ENCODE data around the gene MTHFD1.
A peak's percentile ranks its signal among the peaks of the same experiment; 100 is the strongest.

Gene MTHFD1

DNA sequence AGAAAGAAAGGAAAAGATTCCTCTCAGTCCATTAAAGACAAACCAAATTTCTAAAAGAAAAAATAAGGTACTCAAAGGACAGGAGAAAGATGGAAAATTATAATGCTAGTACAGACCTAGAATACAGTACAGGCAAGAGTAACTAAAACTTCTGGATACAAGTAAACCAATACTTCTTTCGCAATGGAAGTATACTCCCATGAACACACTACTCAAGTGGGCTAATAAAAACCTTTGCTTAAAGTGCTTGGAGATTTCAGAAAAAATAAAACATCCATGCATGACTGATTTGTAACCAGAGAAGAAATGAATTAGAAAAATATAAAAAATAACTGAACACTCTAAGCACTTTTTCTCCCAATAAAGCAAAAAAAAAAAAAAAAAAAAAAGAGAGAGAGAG lies 111.9 kb downstream of the MTHFD1 start:
- peaks cover 38% of the 10 kb centered on the region for H3K36me3 ChIP-seq (ENCODE audit: low read depth)
- H3K27me3 ChIP-seq (ENCODE audit: insufficient read depth, poor library complexity, severe bottlenecking) = no peaks in the 10 kb centered on the region
- H3K4me1 ChIP-seq (ENCODE audit: insufficient read depth, poor library complexity, severe bottlenecking) = peaks cover 23% of the 10 kb centered on the region
- no peak overlapping the region for H3K27ac ChIP-seq (ENCODE audit: poor library complexity, severe bottlenecking)
- no peak overlapping the region for H3K4me3 ChIP-seq (ENCODE audit: severe bottlenecking)
- ATAC-seq (ENCODE audit: low read depth) (no peak), DNase-seq (ENCODE audit: low spot score) (no peak)
- H3K9me3 ChIP-seq (ENCODE audit: severe bottlenecking) = no peaks in the 10 kb centered on the region
- TF ChIP-seq, protein P1, sequence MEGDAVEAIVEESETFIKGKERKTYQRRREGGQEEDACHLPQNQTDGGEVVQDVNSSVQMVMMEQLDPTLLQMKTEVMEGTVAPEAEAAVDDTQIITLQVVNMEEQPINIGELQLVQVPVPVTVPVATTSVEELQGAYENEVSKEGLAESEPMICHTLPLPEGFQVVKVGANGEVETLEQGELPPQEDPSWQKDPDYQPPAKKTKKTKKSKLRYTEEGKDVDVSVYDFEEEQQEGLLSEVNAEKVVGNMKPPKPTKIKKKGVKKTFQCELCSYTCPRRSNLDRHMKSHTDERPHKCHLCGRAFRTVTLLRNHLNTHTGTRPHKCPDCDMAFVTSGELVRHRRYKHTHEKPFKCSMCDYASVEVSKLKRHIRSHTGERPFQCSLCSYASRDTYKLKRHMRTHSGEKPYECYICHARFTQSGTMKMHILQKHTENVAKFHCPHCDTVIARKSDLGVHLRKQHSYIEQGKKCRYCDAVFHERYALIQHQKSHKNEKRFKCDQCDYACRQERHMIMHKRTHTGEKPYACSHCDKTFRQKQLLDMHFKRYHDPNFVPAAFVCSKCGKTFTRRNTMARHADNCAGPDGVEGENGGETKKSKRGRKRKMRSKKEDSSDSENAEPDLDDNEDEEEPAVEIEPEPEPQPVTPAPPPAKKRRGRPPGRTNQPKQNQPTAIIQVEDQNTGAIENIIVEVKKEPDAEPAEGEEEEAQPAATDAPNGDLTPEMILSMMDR (IDR thresholded peaks at IDR 0.05; ENCODE audit: poor library complexity, severe bottlenecking) = no peak

GRCh38 chr14:64501411-64502171 lies 113.4 kb downstream of the MTHFD1 start:
- Histone ChIP-seq H3K36me3 (ENCODE audit: low read depth) (peaks cover 29% of the 10 kb centered on the region), H3K9me3 (ENCODE audit: severe bottlenecking) (no peaks in the 10 kb centered on the region), H3K4me1 (ENCODE audit: insufficient read depth, poor library complexity, severe bottlenecking) (peaks cover 29% of the 10 kb centered on the region), H3K27ac (ENCODE audit: poor library complexity, severe bottlenecking) (peak overlapping the region; percentile 97), H3K27me3 (ENCODE audit: insufficient read depth, poor library complexity, severe bottlenecking) (no peaks in the 10 kb centered on the region), H3K4me3 (ENCODE audit: severe bottlenecking) (peak overlapping the region; percentile 81)
- ATAC-seq (ENCODE audit: low read depth) (peak; percentile 2; the same call in 1 of the 3 replicates), DNase-seq (ENCODE audit: low spot score) (no peak)
- TF ChIP-seq, protein P1 (IDR thresholded peaks at IDR 0.05; ENCODE audit: poor library complexity, severe bottlenecking) = no peak

- Histone ChIP-seq H3K4me3 (ENCODE audit: severe bottlenecking) (peak overlapping the region; percentile 81), H3K4me1 (ENCODE audit: insufficient read depth, poor library complexity, severe bottlenecking) (peaks cover 38% of the 10 kb centered on the region), H3K27ac (ENCODE audit: poor library complexity, severe bottlenecking) (peak overlapping the region; percentile 97), H3K36me3 (ENCODE audit: low read depth) (peaks cover 22% of the 10 kb centered on the region), H3K27me3 (ENCODE audit: insufficient read depth, poor library complexity, severe bottlenecking) (no peaks in the 10 kb centered on the region), H3K9me3 (ENCODE audit: severe bottlenecking) (no peaks in the 10 kb centered on the region)
- TF ChIP-seq, protein P1 (IDR thresholded peaks at IDR 0.05; ENCODE audit: poor library complexity, severe bottlenecking) = no peak
- DNase-seq (ENCODE audit: low spot score) (no peak), ATAC-seq (ENCODE audit: low read depth) (no peak)
Measured at GRCh38 chr14:64502456-64502855, 114.3 kb downstream of the MTHFD1 start.

DNA sequence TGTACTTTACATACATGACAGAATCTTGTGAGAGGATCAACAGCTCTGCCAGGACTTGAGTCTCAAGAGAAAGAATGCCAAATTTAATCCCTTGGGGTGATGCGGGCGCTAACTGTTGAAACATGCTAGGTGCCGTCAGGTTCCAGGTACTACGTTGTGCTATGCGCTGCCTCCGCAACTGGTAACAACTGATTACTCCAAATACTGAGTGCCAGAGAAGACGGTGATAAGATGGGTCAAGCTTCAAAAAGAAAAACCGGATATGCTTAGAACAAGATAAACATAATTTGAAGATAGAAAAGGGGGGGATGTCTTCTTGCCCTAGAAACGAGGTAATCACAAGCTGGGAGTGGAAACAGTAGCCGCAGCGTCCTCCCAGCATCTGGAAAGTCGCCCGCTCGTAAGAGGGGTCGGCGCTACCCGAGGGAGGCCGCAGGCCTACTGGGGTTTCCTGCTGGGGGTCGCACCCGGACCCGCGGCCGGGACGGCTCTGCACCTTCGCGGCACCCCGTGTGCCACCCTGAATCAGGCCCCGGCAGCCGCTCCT lies 114.8 kb downstream of the MTHFD1 start:
- no peak for ATAC-seq (ENCODE audit: low read depth)
- Histone ChIP-seq H3K9me3 (ENCODE audit: severe bottlenecking) (no peaks in the 10 kb centered on the region), H3K27ac (ENCODE audit: poor library complexity, severe bottlenecking) (peak overlapping the region; percentile 97), H3K4me1 (ENCODE audit: insufficient read depth, poor library complexity, severe bottlenecking) (peaks cover 41% of the 10 kb centered on the region), H3K36me3 (ENCODE audit: low read depth) (peaks cover 17% of the 10 kb centered on the region), H3K27me3 (ENCODE audit: insufficient read depth, poor library complexity, severe bottlenecking) (no peaks in the 10 kb centered on the region), H3K4me3 (ENCODE audit: severe bottlenecking) (peak overlapping the region; percentile 81)
- TF ChIP-seq, protein P1 (IDR thresholded peaks at IDR 0.05; ENCODE audit: poor library complexity, severe bottlenecking) = no peak
- no peak for DNase-seq (ENCODE audit: low spot score)
